ENCODE results near the gene PSME2.

The PSME2 gene

GRCh38 chr14:24150993-24151392 lies 4.6 kb upstream of the PSME2 start:
- FAIRE-seq, result no peak

GRCh38 chr14:24150567-24150966 lies 4.2 kb upstream of the PSME2 start:
- FAIRE-seq, result no peak

- no peak for FAIRE-seq
Observed at GRCh38 chr14:24150061-24150460, 3.7 kb upstream of the PSME2 start.

GRCh38 chr14:24149302-24149969 lies 3.0 kb upstream of the PSME2 start:
- no peak for FAIRE-seq

GRCh38 chr14:24147761-24148428 lies 1.5 kb upstream of the PSME2 start:
- FAIRE-seq, result no peak

GRCh38 chr14:24146978-24147760 lies 759 bp upstream of the PSME2 start, which contains the start of gene RNF31:
Gene RNF31 (plus strand): TSS chr14:24147498. CDS start chr14:24147699, 201 bp downstream.
- peak; percentile 95 for FAIRE-seq

- FAIRE-seq, result no peak
Observed at GRCh38 chr14:24145690-24146452, 539 bp downstream of the PSME2 start.

GRCh38 chr14:24145219-24145618 lies 1.2 kb downstream of the PSME2 start:
- FAIRE-seq, result no peak

- FAIRE-seq, result no peak
Observed at GRCh38 chr14:24144451-24144850, 2.0 kb downstream of the PSME2 start.

GRCh38 chr14:24143511-24143910 lies 2.9 kb downstream of the PSME2 start:
- no peak for FAIRE-seq

GRCh38 chr14:24141097-24141880 lies 5.1 kb downstream of the PSME2 start, which contains the start of gene EMC9:
Gene EMC9 (minus strand): TSS chr14:24141591. CDS start chr14:24141304, 287 bp downstream.
- FAIRE-seq, result peak; percentile 76

- FAIRE-seq, result no peak
Observed at GRCh38 chr14:24139272-24139934, 7.0 kb downstream of the PSME2 start.

GRCh38 chr14:24138396-24139271 lies 7.8 kb downstream of the PSME2 start:
- no peak for FAIRE-seq

GRCh38 chr14:24137529-24138395 lies 8.6 kb downstream of the PSME2 start:
- no peak for FAIRE-seq

GRCh38 chr14:24136684-24137528 lies 9.5 kb downstream of the PSME2 start:
- FAIRE-seq, result no peak

- FAIRE-seq, result no peak
Observed at GRCh38 chr14:24135834-24136683, 10.4 kb downstream of the PSME2 start, which contains the start of gene PSME1. Gene PSME1 (plus strand): TSS chr14:24136194. CDS start chr14:24136263, 69 bp downstream.

- no peak for FAIRE-seq
Observed at GRCh38 chr14:24135584-24135833, 10.9 kb downstream of the PSME2 start.
